Measurements from ENCODE around the gene PBX3.

PBX3 gene

DNA sequence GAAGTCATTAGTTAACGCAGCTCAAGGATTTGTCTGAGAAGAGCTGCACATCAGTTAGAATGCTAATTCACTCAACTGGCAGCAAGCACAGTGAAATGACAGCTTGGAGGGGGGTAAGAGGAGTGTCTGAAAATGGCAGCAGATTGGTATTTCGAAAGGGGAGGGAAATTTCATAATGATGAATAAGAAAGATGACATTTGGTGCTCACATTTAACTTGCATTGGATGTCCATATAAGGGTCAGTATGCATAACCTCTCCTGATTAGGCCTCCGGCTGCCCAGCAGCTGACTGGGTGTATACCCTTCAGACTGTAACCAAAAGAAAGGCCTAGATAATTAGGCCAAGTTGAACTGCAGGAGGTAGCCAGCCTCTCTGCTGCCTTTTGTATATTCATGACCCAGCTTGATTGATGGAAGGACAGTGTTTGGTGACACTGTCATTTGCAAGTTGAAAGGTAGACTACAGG, 131.0 kb downstream of the PBX3 start:
- DNase-seq (ENCODE audit: low read depth) = no peak

DNA sequence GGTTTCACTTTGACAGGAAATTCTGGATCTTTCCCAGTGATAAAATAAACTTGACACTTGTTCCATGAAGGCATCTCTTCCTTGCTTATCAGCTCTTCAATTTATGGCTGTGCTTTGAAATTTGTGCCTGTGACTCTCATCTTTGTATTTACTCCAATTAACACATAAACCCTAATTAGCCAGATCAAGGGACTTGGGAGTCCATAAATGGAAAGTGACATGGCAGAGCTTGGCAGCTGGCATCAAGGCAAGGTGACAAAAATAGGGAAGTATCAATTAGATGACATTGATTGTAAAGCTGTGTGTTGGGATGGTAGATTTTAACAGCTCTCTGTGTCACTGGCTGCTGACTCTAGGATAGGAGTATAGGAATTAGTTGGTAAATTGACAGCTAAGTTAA, 133.9 kb downstream of the PBX3 start:
- DNase-seq (ENCODE audit: low read depth) = no peak

DNA sequence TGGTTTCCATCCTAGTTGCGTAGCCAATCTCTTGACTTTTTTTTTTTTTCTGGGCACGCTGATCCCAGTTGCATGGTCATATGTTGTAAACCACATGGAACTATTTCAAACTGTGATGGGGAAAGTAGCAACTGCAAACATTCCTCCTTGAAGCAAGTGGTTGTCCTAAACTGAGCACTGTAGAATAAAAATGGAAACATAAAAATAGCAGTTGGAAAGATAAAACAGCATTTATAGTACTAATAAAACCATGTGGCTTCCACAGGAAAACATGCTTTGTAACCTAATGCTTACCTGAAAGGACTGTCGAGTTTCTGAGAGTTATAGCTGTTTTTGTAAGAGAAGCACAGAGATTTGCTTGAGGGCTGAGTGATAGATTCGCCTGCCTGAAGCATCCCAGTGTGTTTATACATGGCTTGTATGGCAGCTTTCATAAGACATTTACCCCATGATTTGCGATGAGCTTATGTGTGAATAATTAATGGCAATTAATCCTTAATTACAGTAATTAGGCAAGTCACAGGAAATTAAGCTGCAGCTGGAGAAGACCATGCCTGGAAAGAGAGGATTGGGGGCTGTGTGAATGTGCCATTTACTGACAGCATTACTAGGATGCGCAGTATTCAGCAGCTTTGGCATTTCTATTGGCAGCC, 136.5 kb downstream of the PBX3 start:
- DNase-seq (ENCODE audit: low read depth) = no peak

DNA sequence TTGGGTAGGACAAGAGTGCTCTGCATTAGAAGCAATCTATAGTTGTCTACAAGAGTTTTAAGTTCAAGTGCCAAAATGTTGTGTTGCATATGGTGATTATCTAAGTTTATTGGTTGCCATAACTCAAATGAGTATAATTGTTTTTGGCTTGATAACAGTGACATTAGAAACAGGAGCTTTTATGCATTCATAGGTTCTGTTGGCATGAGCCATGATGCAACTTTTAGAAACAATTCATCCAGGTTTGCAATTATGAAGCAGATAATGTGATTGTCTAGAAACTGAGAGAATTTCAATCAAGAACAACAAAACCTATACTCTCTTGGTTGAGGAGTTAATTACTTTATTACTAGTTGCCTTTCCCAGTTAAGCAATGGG, 137.0 kb downstream of the PBX3 start:
- DNase-seq (ENCODE audit: low read depth) = no peak

DNA sequence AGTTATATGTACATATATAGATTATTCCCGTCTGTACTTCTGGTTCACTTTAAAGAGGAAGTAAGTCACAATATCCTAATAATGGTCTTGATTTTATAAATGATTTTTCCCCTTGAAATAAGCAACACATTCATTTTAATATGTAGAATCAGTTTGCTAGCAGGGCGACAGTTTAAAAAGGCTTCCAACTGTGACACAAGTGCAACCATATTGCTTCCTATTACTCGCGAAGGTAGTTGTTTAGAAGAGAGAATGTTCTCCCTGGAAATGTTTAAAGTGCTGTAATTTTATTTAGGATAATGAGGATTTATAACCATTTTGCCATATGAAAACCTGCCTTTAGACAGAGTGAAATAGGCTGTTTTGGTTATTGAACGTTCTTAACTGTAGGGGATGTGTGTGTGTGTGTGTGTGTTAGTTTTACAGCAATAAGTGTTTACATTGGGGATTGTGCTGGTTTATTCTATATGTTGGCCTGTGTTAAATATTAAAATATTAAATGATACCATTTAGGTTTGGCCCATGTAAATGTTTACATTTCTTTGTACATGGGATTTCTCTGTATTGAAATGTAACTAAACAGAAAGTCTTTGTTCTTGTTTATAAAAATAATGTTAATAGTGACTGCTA, 138.3 kb downstream of the PBX3 start:
- DNase-seq (ENCODE audit: low read depth) = no peak

DNA sequence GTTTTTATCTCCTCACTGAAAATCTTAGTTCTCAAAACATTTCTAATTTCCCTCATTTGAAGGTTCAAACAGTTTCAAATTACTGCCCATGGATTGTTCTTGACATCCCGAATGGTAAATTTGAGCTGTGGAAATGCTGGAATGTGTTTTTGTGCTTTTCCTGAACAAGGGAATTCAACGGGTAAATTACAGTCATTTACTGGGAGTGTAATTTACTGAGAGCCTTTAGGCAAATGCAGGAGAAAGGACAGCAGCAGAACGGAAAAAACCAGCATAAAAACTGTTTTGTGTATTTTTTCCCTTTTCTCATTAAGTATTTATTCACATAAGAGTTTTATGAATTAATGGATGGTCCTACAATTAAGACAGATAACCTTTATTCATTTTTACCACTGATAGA, 139.2 kb downstream of the PBX3 start:
- no peak for DNase-seq (ENCODE audit: low read depth)

DNA sequence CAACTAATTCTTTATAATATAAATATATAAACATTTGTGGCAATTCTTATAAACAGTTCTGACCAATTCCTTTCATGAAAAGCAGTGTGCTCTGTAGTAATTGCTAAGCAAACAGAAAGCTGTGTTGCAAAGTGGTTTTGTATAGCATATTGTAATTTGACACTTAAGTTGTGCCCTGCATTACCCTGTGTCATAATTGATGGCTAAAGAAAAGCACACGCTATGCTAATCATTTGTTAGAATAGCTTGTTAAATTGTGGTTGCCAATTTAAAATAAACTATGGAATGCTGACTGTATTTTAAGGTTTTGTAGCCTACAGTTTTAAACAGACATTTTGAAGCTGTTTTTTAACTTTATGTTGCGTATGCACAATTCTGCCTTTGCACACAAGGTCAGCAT, 140.0 kb downstream of the PBX3 start:
- no peak for DNase-seq (ENCODE audit: low read depth)

DNA sequence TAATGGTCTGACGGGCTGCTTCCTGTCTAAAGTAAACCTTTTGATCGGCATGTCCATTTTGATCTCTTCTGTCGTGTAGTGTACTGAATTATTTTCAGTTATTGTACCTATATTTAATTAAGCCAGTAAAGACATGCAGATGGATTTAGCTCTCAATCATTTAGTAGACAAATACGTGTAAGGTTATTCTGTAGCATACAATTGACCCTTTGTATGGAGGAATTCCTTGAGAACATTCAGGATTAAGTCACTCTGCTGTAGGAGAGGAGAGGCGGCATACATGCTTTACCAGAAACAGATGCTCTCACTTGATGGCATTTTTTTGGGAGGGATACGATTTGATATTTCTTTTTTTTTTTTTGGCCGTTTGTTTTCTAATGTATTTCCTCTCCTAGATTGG, 141.0 kb downstream of the PBX3 start:
- DNase-seq (ENCODE audit: low read depth) = no peak

DNA sequence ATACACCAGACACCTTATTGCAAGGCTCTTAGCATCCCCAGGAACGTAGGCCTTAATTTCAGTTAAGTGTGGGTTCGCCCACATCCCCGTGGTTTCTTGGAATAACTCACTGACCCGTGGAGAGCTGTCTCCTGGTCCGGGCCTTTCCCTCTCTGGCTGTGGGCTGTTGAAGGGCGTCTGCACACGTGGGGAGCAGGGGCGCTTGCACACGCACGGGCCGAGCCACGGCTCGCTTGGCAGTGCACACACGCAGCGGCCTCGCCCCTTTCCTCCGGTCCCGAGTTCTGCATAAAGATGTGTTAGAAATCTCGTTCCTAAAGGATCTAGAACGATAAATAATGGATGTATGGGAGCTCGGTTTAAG, 141.9 kb downstream of the PBX3 start:
- no peak for DNase-seq (ENCODE audit: low read depth)

DNA sequence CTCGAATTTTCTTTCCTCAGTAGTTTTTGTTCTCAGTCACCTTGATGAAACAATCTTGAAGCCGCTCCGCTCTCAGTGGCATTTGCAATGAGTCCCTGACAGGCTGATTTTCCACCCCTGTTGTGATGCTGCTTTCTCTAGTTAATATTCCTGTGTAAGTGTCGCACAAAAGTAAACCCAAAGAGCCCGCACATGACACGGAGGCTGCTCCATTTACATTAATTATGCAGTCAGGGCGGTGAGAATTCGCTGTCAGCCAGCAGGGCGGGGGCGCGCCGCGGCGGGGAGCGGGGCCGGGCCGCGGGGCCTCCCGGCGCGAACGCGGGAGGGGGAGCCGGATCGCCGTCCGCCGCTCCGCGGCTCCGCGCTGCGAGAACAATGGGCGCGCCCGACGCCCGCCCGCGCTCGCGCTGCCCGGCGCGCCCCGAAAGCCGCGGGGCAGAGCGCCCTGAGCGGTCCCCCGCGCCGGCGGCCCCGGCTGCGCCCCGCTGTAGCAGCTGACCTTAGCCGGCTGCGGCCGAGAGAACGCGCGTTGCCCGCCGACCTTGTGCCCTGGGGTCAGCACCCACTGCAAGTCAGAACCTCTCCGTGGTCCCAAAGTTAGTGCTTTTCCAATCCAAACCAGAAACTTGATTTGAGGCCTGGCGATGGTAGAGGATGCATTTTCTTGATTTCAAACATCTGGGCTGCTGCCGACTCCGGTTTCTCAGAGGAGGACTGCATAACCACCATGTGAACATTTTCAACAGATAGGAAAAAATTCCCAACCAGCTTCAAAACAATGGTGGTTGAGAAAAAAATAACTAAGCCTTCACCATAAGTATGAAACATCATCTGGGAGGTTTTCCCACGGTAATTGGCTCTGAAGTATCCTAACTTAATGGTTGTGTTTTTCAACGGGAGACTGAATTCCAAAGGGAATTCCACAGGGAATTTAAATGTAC, 142.6 kb downstream of the PBX3 start:
- no peak for DNase-seq (ENCODE audit: low read depth)

DNA sequence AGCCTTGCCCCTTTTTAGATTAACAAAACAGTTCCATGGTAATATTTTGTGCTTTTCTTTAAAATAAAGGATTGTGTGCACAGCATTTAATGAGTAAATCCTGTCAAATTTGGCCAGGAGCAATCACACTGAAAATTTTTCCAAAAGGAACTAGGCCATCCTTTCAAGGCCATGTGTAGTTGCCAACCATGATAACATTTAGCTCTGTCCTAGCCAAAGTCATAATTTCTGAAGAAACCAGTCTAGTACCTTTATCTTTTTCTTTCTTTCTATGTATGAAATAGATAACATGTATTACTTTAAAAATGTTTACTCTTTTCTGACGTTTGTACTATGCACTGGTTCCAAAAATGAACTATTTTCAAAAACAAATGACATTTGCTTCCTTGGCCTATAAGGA, 143.7 kb downstream of the PBX3 start:
- DNase-seq (ENCODE audit: low read depth) = no peak

DNA sequence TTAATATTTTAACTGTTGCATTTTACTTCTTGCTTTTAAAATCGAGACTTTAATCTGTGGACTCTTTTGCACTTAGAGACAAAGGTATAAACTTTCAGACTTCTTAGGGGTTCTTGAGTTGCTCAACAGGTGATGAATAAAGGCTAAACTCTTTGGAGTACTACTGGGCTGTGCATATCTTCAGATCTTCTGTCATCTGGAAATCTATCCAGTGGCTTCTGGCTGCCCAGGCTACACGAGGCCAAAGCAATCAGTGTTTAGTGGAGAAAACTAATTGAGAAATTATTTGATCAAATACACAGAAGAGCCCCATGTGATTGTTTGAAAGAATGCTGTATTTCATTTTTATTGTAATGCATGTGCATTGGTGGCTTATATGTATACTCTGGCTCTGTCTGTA, 146.1 kb downstream of the PBX3 start:
- DNase-seq (ENCODE audit: low read depth) = no peak

DNA sequence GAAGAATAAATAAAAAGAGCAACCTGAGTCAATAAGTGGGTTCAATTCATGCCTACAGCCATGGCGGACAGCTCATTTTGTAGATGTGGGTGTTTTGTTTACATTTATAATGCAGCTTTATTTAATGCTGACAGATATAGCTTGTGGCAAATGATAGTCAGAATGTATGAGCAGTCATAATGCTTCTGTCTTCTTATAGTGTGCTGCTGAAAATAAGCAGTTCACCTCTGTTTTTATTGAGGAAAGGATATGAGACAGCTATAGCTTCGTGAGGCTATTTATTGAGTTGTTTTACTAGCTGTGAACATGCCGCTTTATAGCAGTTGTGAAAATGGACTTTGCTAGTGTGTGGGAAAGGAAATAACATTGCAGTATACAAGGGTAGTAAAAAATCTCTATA, 147.4 kb downstream of the PBX3 start:
- DNase-seq (ENCODE audit: low read depth) = no peak

DNA sequence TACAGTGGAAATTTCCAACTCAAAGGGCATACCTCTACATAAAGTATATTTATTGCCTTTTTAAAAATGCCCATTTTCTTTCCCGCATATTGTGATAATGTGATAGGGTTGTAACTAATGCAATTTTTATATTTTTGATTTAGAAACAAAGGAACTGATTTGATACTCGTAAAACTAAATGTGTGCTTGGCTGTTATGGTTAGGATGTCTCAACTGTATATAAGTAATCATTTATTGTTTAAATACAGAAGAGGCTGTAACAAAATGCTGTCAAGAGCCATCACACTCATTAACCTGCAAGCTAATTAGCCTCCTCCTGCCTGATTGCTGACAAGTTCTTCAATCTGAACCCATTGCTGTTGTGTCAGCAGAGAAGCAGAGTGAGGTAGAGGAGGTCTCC, 149.2 kb downstream of the PBX3 start:
- DNase-seq (ENCODE audit: low read depth) = no peak

DNA sequence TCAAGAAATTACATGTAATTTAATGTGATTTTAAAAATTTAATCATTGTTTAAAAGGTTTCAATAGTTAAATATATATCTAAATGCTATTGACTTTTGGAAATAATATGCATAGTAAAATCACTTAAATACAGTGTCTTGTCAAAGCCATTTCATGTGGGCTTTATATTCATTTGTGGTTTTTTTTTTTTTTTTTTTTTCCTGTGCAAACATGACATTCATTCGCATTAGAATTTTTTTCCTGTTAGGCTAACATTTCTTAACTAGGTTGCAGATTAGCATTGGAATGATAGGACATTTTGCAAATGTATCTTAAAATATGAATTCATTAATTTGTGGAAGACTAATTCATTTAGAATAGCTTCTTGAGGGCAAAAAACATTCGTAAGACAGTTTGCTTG, 149.8 kb downstream of the PBX3 start:
- DNase-seq (ENCODE audit: low read depth) = no peak

DNA sequence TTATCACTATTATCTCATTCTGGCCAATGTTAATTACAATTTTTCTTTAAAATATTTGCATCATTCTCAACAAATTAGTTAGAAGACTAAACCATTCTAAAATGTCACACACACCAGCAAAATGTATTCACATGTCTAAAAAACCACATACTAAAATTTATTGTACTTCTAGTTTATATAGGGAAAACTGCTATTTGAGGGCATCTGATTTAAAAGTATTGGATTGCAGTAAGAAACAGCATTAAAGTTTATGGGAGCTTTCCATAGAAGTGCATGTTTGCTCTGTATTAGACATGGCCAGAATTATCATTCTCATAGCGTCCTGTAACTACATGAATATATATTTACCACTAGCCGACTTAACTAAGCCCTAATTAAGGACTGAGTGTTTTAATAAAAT, 150.3 kb downstream of the PBX3 start:
- DNase-seq (ENCODE audit: low read depth) = no peak

DNA sequence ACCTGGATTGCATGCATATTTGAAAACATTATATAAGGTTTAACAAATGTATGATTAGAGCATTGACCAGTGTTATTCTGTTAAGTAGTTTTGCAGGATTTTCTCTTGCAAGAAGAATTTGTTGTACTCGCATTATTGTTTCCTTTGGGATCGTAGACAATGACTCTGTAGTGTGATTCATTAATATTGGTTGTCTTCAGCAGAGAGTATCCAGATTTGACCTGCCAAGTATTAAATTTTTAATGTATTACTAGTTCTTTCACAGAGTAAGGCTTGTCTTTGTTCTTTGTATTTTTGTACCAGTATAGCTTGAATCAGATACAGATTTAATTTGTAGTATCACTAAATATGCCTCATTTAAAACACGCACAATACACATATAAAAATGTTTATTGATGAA, 155.0 kb downstream of the PBX3 start:
- no peak for DNase-seq (ENCODE audit: low read depth)

DNA sequence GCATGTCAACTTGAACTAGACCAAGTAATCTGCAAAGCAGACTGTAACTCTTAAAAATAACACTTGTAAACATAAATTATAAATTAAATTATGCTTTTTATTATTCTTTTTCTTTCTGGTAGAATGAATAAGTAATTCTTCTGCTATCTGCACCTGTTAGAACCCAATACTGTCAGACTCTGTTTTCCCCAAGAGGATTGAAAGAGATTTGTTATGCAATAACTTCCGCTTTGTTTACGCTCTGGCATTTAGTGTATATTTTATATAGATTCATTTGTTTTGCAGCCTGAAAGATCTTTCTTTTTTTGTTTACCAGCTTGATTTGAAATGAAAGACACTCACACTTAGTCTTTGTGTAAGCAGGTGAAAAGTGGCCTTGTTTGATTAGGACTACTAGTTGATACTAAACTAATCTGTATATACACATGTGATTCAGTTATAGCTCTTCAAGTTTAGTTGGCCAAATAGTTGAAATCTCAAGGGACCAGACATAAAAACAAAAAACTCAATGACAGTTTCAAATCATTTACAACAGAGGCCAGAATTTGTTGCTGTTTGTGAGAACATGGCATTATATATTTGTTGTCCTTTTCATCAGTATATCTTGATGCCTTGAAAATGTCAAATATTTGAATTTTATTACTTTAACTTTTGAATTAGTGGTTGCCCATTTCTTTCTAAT, 155.8 kb downstream of the PBX3 start:
- DNase-seq (ENCODE audit: low read depth) = no peak

DNA sequence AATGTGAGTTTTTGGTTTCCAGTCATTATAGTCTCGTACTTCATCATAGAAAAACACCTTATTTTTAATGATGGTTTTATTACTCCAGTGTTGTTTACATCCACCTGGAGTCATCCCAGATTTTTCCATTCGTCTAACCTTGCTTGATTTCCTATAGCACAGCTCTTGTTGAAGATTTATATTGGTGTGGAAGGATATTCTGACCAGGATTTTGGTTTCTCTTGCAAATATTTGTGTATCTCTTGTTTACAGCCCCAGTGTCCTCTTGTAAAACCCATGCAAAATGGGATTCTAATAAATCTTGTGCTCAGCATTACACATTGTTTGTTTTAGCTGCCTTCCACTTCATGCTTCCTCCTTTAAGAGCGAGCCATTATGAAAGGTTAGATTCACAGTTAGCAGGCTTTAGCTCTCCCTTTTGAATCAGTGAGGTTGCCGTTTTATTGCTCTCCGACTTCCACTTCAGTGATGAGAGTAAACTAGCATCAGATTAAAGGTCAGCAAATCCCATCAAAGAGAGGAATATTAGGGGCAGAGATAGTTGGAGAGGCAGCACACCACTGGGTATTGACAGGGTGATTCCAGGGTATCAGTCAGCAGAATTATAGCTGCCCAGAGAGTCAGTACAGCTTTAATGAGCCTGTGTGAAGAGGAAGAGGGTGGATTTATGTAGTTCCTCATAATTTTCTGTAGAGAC, 157.1 kb downstream of the PBX3 start:
- no peak for DNase-seq (ENCODE audit: low read depth)

DNA sequence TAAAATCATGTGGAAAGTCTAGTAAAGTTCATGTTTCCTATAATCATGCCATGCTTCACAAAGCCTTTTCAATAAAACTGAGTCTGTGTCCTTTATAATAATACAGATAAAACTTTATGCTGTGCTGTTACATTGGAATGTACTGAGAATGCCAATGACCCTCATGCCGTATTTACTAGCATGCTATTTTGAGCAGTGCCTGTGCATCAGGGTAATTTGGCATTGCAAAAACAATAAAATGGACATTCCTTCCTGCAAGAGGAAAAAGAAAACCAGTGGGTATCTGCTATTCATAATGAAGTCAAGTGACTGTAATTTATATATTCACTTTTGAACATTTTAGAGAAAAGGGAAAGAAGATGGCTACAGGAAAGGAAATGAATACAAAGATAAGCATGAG, 159.0 kb downstream of the PBX3 start:
- DNase-seq (ENCODE audit: low read depth) = no peak

DNA sequence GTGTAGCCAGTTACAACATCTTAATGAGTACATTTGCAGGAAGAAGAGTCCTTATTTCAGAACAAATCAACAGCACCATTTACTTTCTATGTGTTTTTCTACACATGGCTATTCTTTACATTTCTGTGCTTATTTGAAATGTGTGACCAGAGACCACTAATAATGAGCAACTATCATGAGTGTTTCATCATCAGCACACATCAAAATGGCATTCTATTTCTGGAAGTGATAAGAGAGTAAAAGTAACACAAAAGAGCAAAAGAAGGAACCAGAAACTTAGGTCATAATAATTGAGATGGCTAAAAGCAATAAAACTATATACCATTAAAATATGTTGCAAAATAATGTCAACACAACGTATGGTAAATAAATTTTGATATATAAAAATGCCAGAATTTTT, 159.7 kb downstream of the PBX3 start:
- no peak for DNase-seq (ENCODE audit: low read depth)

DNA sequence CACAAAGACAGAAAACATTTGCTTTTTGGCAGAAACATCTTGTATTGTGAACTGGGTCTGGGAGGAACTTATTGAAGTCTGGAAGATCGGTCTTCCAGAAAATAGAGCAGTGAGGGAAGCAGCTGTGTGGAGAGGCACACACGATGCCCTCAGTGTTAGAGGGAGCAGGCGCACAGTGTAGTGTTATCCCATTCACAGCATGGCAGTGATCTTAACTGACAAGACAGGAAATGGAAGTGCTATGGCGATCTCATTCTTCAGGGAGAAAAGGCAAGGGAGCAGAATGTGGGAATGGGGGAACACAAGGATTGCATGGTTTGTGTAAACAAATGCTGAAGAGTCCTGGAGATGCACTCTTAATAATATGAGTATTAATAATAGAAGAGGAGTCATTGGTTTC, 161.0 kb downstream of the PBX3 start:
- no peak for DNase-seq (ENCODE audit: low read depth)
